Naive thymus-derived CD8-positive, alpha-beta T cell (primary cell): ENCODE results near the gene JAZF1. TPM values are rescaled to one million over a fixed set of nuclear protein-coding genes. Genes with fewer than 3 reads are reported as not detected.
A peak's percentile ranks its signal among the peaks of the same experiment; 100 is the strongest.
"Not testable (repeated sequence)": the region's sequence is repeated elsewhere in the genome, so short reads cannot be mapped to it uniquely, and the experiment has no call there.

Experiments
- ATAC-seq, 2 donors: fragments of 150-1000 bp; cut with Tn5 transposase in 1 of 2; sonication (Bioruptor Pico), chemical (Tn5 transposase) in 1 of 2; 1 replicate in 1 of 2; 2 replicates in 1 of 2; pipeline ENCODE4 v1.10.0; 2021; ENCODE audit warnings: mild to moderate bottlenecking in 2 of 2, moderate library complexity in 2 of 2
- POLR2A ChIA-PET: fragments of 350-600 bp; sonication (Branson Sonifier 250); formaldehyde crosslinking; loops from one replicate; lab custom pipeline; 2021; ENCODE audit warnings: antibody characterized with exemption; lab: Charles Lee
- DNase-seq, 10 donors: peaks; one replicate each; pipeline versions ENCODE4 v3.0.0 to v3.0.0-alpha.2; 2020 to 2022
- H3K27ac Mint-ChIP-seq, 10 donors: one replicate each; pipeline ENCODE4 v1.8.0; 2020 to 2022; ENCODE audit warnings: mild to moderate bottlenecking in 10 of 10, mixed read lengths in 10 of 10, moderate library complexity in 4 of 10, inconsistent platforms in 1 of 10
- H3K27me3 Mint-ChIP-seq, 5 donors: one replicate each; pipeline ENCODE4 v1.8.0; 2021 to 2022; ENCODE audit warnings: mixed read lengths in 5 of 5
- H3K36me3 Mint-ChIP-seq, 3 donors: one replicate each; pipeline ENCODE4 v1.8.0; 2020 to 2022; ENCODE audit warnings: mixed read lengths in 3 of 3, mild to moderate bottlenecking in 2 of 3, inconsistent platforms in 1 of 3
- H3K4me1 Mint-ChIP-seq, 4 donors: one replicate each; pipeline ENCODE4 v1.8.0; 2021 to 2022; ENCODE audit warnings: mixed read lengths in 4 of 4
- H3K4me3 Mint-ChIP-seq, 10 donors: one replicate each; pipeline ENCODE4 v1.8.0; 2020 to 2022; ENCODE audit warnings: mild to moderate bottlenecking in 10 of 10, mixed read lengths in 10 of 10, moderate library complexity in 6 of 10, inconsistent platforms in 1 of 10
- H3K9me3 Mint-ChIP-seq, 9 donors: one replicate each; pipeline ENCODE4 v1.8.0; 2020 to 2022; ENCODE audit warnings: mixed read lengths in 9 of 9, mild to moderate bottlenecking in 3 of 9, inconsistent platforms in 1 of 9, moderate library complexity in 1 of 9
- polyA plus RNA-seq, 3 donors: library from polyadenylated mRNA; unstranded; fragments of 300-500 nt; fragmentation: Illumina TruSeq; gene quantifications; one replicate each; pipeline ENCODE4 v1.2.3, GENCODE V29; 2021
- total RNA-seq, 8 experiments: library from RNA in 2 of 8; stranded (reverse) in 2 of 8; gene quantifications; one replicate each; pipeline ENCODE4 v1.2.3 and lab custom pipeline; 2021 to 2026

The JAZF1 gene
- total and polyA plus RNA-seq, 5 experiments from 2014 or later = 1.4 to 8.6 (median 3.6) TPM

DNA sequence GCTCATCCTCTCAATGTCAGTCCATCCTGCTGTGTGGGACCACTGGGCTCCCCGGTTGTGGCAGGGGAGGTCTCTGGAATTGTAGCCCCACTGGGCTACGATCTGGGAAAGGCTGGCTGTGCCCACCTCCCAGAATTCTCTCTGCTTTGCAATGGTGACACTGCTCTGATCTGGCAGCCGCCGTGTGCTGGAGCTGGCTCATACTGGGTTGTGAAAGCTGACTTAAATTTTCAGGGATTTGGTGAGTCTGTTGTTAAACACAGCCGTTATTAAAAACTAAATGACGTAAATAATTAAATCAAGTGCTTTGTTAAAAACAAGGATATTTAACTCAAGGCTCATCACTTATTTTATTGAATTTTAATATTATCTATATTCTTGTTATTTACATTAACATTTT lies 280.6 kb downstream of the JAZF1 start:
- H3K36me3 Mint-ChIP-seq = no peaks in the 10 kb centered on the region
- no peaks in the 10 kb centered on the region for H3K27me3 Mint-ChIP-seq
- ATAC-seq (no peak), DNase-seq (no peak)
- H3K27ac Mint-ChIP-seq = peak overlapping the region in 2 of 10 donors; percentile 5 to 19
- peak overlapping the region in 3 of 10 donors; percentile 20 to 56 (median 31) for H3K4me3 Mint-ChIP-seq
- peaks cover 3 to 56% (median 24%) of the 10 kb centered on the region in 4 donors for H3K4me1 Mint-ChIP-seq
- no peaks in the 10 kb centered on the region for H3K9me3 Mint-ChIP-seq
- POLR2A ChIA-PET = no interaction called here

DNA sequence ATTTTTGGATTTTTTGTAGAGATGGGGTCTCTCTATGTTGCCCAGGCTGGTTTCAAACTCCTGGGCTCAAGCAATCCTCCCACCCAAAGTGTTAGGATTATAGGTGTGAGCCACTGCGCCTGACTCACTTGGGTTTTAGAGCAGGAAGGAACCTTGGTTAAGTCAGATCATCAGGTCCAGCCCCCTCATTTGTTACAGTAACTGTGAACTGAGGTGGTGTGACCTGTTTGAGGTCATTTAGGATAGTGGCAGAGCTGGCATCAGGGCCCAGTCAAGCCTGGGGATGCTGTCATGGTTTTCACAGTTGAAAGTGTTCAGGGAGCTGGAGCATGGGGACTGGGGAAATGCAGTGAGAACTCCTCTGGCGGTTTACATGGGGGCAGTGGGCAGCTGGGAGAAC lies 281.0 kb downstream of the JAZF1 start:
- H3K36me3 Mint-ChIP-seq = no peaks in the 10 kb centered on the region
- ATAC-seq (peak in 1 of 2 donors; percentile 12), DNase-seq (no peak)
- no peaks in the 10 kb centered on the region for H3K27me3 Mint-ChIP-seq
- no peaks in the 10 kb centered on the region for H3K9me3 Mint-ChIP-seq
- peaks cover 3 to 56% (median 24%) of the 10 kb centered on the region in 4 donors for H3K4me1 Mint-ChIP-seq
- peak overlapping the region in 4 of 10 donors; percentile 31 to 56 (median 36) for H3K4me3 Mint-ChIP-seq
- POLR2A ChIA-PET = no interaction called here
- peak overlapping the region in 5 of 10 donors; percentile 5 to 22 (median 19) for H3K27ac Mint-ChIP-seq

- Mint-ChIP-seq H3K9me3 (no peaks in the 10 kb centered on the region), H3K4me3 (no peak overlapping the region), H3K27ac (no peak overlapping the region), H3K4me1 (peaks cover 6 to 58% (median 24%) of the 10 kb centered on the region in 4 donors), H3K27me3 (no peaks in the 10 kb centered on the region), H3K36me3 (peaks cover 0 to 12% (median 7%) of the 10 kb centered on the region in 3 donors)
- POLR2A ChIA-PET = no interaction called here
- ATAC-seq (no peak), DNase-seq (no peak)
These were observed 283.2 kb downstream of the JAZF1 start for GRCh38 chr7:27897441-27897847.

DNA sequence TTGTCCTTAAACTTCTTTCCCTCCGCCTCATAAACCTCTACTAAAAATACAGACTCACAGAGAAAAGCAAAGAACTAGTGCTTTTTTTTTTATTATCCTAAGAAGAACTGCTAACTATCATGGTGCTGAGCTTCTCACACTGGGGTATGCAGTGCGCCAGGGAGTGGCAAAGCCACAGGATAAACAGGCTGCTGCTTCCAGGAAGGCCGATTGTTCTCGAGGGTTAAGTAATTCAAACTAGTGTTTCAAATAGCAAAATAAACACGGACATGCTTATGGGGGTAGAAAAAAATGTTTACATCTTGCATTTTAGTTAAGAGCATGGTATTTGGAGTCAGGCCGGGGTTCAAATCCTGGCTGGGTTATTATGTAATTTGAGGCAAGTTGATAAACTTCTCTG lies 283.6 kb downstream of the JAZF1 start:
- peaks cover 0 to 12% (median 7%) of the 10 kb centered on the region in 3 donors for H3K36me3 Mint-ChIP-seq
- H3K4me1 Mint-ChIP-seq = peaks cover 6 to 55% (median 24%) of the 10 kb centered on the region in 4 donors

DNA sequence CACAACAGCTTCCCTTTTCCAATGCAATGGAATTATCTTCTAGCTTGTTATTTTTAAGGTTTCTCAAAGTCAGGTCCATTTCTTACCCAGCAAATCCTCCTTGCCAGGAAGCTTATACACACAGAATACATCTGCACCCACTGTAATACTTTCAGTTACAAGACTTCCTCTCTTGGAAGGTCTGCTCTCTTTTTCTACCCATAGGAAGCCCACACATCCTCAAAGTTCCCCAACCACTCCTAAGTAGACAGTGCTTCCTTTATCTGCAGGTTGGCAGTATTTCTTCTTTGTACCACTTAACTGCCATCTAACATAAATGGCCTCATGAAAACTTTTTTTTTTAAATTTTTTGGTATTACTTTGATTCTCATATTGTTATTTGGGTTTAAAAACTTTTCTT lies 285.0 kb downstream of the JAZF1 start:
- Mint-ChIP-seq H3K9me3 (no peaks in the 10 kb centered on the region), H3K27ac (no peak overlapping the region), H3K27me3 (no peaks in the 10 kb centered on the region), H3K36me3 (peaks cover 0 to 12% (median 7%) of the 10 kb centered on the region in 3 donors), H3K4me3 (no peak overlapping the region), H3K4me1 (peaks cover 6 to 42% (median 20%) of the 10 kb centered on the region in 4 donors)
- POLR2A ChIA-PET = no interaction called here
- DNase-seq (no peak), ATAC-seq (no peak)

More for the DNA sequence above, 283.6 kb downstream of the JAZF1 start:
- H3K27ac Mint-ChIP-seq = no peak overlapping the region
- H3K4me3 Mint-ChIP-seq = no peak overlapping the region
- POLR2A ChIA-PET = no interaction called here
- ATAC-seq (no peak), DNase-seq (no peak)
- H3K27me3 Mint-ChIP-seq = no peaks in the 10 kb centered on the region
- no peaks in the 10 kb centered on the region for H3K9me3 Mint-ChIP-seq

DNA sequence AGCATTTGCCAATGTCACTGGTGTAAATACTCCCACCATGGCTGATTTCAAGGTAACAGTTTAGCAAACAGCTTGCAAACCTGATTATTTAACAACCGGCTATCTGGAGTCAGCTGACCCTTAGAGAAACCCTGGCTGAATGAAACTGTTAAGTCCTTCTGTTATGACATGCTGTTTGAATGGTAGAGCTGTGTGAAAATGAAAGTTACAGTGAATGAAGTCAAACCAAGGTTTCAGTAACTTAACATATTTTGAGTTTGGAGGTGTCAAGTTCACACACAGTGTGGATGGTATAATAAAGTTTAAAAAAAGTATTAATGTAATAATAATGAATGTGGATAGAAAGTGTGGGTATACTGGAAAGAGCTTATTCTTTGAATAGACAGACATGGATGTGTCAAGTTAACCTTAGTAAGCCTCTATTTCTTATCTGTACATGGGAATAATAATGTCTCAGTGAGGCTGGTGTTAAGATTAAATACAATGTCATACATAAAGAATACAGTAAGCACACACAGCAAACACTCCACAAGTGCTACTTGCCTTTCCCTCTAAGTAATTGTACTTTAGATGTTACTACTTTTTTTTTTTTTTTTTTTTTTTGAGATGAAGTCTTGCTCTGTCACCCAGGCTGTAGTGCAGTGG lies 290.3 kb downstream of the JAZF1 start:
- H3K4me1 Mint-ChIP-seq = peaks cover 0 to 4% (median 2%) of the 10 kb centered on the region in 4 donors
- ATAC-seq = no peak
- no peak for DNase-seq
- H3K9me3 Mint-ChIP-seq = peaks cover 0 to 2% (median 0%) of the 10 kb centered on the region in 9 donors
- peaks cover 0 to 20% (median 10%) of the 10 kb centered on the region in 3 donors for H3K36me3 Mint-ChIP-seq
- POLR2A ChIA-PET = no interaction called here
- H3K4me3 Mint-ChIP-seq = no peak overlapping the region
- no peak overlapping the region for H3K27ac Mint-ChIP-seq
- no peaks in the 10 kb centered on the region for H3K27me3 Mint-ChIP-seq

DNA sequence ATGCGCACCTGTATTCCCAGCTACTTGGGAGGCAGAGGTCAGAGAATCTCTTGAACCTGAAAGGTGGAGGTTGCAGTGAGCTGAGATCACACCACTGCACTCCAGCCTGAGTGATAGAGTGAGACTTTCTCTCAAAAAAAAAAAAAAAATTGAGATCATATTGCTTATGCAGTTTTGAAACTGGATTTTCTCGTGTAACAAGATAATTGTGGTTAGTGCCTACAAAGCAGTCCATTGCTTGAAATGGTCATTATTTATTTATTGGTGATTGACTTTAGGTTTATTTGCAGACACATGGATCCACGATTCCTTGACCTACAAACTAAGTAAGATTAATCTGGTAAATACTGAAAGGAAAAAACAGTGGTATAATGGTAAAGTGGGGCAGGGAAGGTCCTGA lies 290.8 kb downstream of the JAZF1 start:
- Mint-ChIP-seq H3K4me3 (no peak overlapping the region), H3K27ac (no peak overlapping the region)

DNA sequence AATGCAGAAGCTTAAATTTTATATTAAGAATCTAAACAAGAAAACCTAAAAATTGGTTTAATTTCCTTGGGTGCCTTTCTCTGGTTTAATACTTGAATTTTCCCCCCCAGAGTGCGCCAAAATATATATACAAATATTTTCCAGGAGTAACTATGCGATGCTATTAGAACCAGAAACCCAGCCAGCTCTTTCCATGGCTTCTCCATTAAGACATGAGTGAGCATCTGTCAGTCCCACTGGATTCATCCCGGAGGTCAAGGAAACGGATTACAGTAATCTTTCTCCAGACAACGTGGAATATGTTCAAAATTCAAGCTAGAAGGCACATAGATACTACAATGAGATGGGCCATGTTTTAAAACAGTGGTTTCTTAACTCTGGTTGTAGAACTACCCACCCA lies 291.9 kb downstream of the JAZF1 start:
- Mint-ChIP-seq H3K27me3 (no peaks in the 10 kb centered on the region), H3K4me3 (no peak overlapping the region), H3K9me3 (peaks cover 0 to 2% (median 0%) of the 10 kb centered on the region in 9 donors), H3K36me3 (peaks cover 0 to 14% (median 3%) of the 10 kb centered on the region in 3 donors), H3K27ac (no peak overlapping the region), H3K4me1 (peaks cover 0 to 5% (median 0%) of the 10 kb centered on the region in 4 donors)
- POLR2A ChIA-PET = no interaction called here
- DNase-seq (no peak), ATAC-seq (no peak)

More for the DNA sequence above, 290.8 kb downstream of the JAZF1 start:
- no peak for ATAC-seq
- Mint-ChIP-seq H3K4me1 (peaks cover 0 to 5% (median 1%) of the 10 kb centered on the region in 4 donors), H3K27me3 (no peaks in the 10 kb centered on the region), H3K36me3 (peaks cover 0 to 20% (median 10%) of the 10 kb centered on the region in 3 donors), H3K9me3 (peaks cover 0 to 2% (median 0%) of the 10 kb centered on the region in 9 donors)
- no peak for DNase-seq
- POLR2A ChIA-PET = no interaction called here

- DNase-seq, ATAC-seq, H3K36me3 Mint-ChIP-seq, H3K27me3 Mint-ChIP-seq, POLR2A ChIA-PET, H3K4me1 Mint-ChIP-seq, H3K4me3 Mint-ChIP-seq, H3K9me3 Mint-ChIP-seq, H3K27ac Mint-ChIP-seq: not testable (repeated sequence)
These were observed 293.9 kb downstream of the JAZF1 start for GRCh38 chr7:27886710-27887109.

GRCh38 chr7:27885652-27886051 lies 294.9 kb downstream of the JAZF1 start:
- Mint-ChIP-seq H3K36me3 (peaks cover 0 to 7% (median 3%) of the 10 kb centered on the region in 3 donors), H3K27me3 (no peaks in the 10 kb centered on the region), H3K4me3 (no peak overlapping the region), H3K9me3 (peaks cover 0 to 2% (median 0%) of the 10 kb centered on the region in 9 donors), H3K4me1 (peaks cover 0 to 2% (median 0%) of the 10 kb centered on the region in 4 donors), H3K27ac (no peak overlapping the region)
- ATAC-seq = no peak
- POLR2A ChIA-PET = no interaction called here
- DNase-seq = no peak

- Mint-ChIP-seq H3K4me1 (peaks cover 0 to 2% (median 0%) of the 10 kb centered on the region in 4 donors), H3K27me3 (no peaks in the 10 kb centered on the region), H3K9me3 (peaks cover 0 to 2% (median 0%) of the 10 kb centered on the region in 9 donors), H3K36me3 (peaks cover 0 to 7% (median 3%) of the 10 kb centered on the region in 3 donors), H3K4me3 (no peak overlapping the region), H3K27ac (no peak overlapping the region)
- ATAC-seq (no peak), DNase-seq (no peak)
- POLR2A ChIA-PET = no interaction called here
These were observed 296.9 kb downstream of the JAZF1 start for GRCh38 chr7:27883696-27884095.

DNA sequence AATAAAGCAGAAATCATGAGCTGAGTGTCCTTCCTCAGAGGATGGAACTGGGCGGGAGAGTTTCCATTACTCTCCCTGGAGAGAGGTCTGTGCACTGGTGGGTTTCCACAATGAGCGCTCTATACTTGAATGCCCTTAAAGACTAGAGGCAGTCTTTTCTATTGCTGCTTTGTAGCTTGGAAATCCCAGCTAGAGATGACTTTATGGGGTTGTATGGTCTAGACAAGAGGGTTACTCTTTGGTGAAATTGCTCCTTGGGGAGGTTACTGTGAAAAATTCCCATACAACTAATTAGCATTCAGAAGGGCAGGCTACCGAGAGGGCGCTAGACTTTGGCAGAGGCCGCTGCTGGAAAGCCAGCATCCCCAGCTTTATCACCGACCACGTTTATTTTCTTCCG lies 303.8 kb downstream of the JAZF1 start:
- H3K36me3 Mint-ChIP-seq = peaks cover 0 to 2% (median 0%) of the 10 kb centered on the region in 3 donors
- H3K27me3 Mint-ChIP-seq = no peaks in the 10 kb centered on the region
- POLR2A ChIA-PET = no interaction called here
- no peaks in the 10 kb centered on the region for H3K9me3 Mint-ChIP-seq
- no peak for DNase-seq
- no peak overlapping the region for H3K27ac Mint-ChIP-seq
- ATAC-seq = no peak
- no peak overlapping the region for H3K4me3 Mint-ChIP-seq
- H3K4me1 Mint-ChIP-seq = peaks cover 0 to 6% (median 0%) of the 10 kb centered on the region in 4 donors

DNA sequence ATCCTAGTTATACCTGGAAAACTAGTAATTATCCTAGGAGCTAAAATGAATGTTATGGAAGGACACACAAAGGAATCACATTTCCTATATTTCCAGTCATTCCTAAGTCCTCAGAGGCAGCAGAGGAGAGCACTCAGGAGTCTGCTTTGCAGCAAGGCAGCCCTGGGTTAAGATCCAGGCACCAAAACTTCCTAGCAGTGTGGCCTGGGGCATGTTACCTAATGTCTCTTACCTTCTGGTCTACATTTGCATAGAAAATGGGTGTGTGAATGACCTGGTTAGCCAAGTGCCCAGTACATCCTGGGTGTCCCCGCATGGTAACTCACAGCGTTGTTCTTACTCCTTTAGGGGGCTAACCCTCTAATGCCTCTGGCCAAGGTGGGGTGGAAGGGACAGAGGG lies 304.8 kb downstream of the JAZF1 start:
- no peaks in the 10 kb centered on the region for H3K9me3 Mint-ChIP-seq
- POLR2A ChIA-PET = no interaction called here
- no peak overlapping the region for H3K4me3 Mint-ChIP-seq

More for the DNA sequence above, 304.8 kb downstream of the JAZF1 start:
- Mint-ChIP-seq H3K27ac (no peak overlapping the region), H3K4me1 (peaks cover 0 to 6% (median 0%) of the 10 kb centered on the region in 4 donors), H3K27me3 (no peaks in the 10 kb centered on the region), H3K36me3 (peaks cover 0 to 2% (median 0%) of the 10 kb centered on the region in 3 donors)
- no peak for DNase-seq
- no peak for ATAC-seq
